Effector memory CD8-positive, alpha-beta T cell (primary cell): ENCODE data around the gene GSTT2.

Source experiments
- ATAC-seq: fragments of 150-1000 bp; cut with Tn5 transposase; replicated peaks from 2 replicates; pipeline ENCODE4 v1.10.0; 2021; ENCODE audit warnings: mild to moderate bottlenecking, moderate library complexity
- DNase-seq, 3 experiments: peaks; one replicate each; pipeline ENCODE4 v3.0.0; 2021
- H3K27ac Mint-ChIP-seq, 2 donors: one replicate each; pipeline ENCODE4 v1.8.0; 2022; ENCODE audit warnings: mild to moderate bottlenecking in 2 of 2, mixed read lengths in 2 of 2, moderate library complexity in 2 of 2
- H3K27me3 Mint-ChIP-seq, 2 donors: one replicate each; pipeline ENCODE4 v1.8.0; 2022; ENCODE audit warnings: mixed read lengths in 2 of 2
- H3K36me3 Mint-ChIP-seq: one replicate; pipeline ENCODE4 v1.8.0; 2022; ENCODE audit warnings: mild to moderate bottlenecking, moderate library complexity, mixed read lengths; ENCODE audit not compliant: insufficient read depth
- H3K4me1 Mint-ChIP-seq, 2 donors: one replicate each; pipeline ENCODE4 v1.8.0; 2022; ENCODE audit warnings: low read depth in 2 of 2, mixed read lengths in 2 of 2
- H3K4me3 Mint-ChIP-seq, 2 donors: one replicate each; pipeline ENCODE4 v1.8.0; 2022; ENCODE audit warnings: mild to moderate bottlenecking in 2 of 2, mixed read lengths in 2 of 2, moderate library complexity in 2 of 2
- H3K9me3 Mint-ChIP-seq, 2 donors: one replicate each; pipeline ENCODE4 v1.8.0; 2022; ENCODE audit warnings: mixed read lengths in 2 of 2

Gene GSTT2

DNA sequence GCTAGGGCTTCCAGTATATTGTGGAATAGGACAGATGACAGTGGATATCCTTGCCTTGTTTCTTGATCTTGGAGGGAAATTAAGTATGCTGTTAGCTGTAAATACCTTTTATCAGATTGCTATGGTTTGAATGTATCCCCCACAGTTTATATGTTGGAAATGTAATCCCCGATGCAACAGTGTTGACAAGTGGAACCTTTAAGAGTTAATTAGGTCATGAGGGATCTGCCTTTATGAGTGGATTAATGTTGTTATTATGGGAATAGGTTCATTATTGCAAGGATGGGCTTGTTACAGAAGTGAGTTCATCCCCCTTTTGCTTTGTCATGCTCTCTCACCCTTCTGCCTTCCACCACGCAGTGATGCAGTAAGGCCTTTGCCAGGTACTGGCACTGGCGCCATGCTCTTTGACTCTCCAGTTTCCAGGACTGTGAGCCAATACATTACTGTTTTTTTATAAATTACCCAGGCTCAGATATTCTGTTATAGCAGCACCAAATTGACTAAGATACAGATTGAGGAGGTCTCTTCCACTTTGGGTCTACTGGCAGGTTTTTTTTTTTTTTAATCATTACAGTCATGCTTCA is 47.5 kb downstream of the GSTT2 start:
- Mint-ChIP-seq H3K27ac (peak overlapping the region in 1 of 2 donors; percentile 27), H3K4me1 (peaks cover 10 to 55% of the 10 kb centered on the region in 2 donors), H3K4me3 (no peak overlapping the region)

DNA sequence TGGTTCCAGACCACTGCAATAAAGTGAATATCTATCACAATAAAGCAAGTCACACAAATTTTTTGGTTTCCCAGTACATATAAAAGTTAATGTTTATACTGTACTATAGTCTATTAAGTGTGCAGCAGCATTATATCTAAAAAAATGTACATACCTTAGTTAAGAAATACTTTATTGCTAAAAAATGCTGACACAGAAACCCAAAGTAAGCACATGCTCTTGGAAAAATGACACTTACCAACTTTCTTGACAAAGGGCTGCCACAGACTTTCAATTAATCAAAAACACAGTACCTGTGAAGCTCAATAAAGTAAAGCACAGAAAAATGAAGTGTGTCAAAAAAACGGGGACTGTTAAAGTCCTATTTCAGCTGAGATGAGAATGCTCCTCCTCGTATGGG is 48.1 kb downstream of the GSTT2 start:
- Mint-ChIP-seq H3K4me1 (peaks cover 9 to 53% of the 10 kb centered on the region in 2 donors), H3K4me3 (no peak overlapping the region), H3K36me3 (peaks cover 12% of the 10 kb centered on the region), H3K27ac (peak overlapping the region in 1 of 2 donors; percentile 27), H3K9me3 (no peaks in the 10 kb centered on the region), H3K27me3 (no peaks in the 10 kb centered on the region)
- DNase-seq (no peak), ATAC-seq (no peak)

More for the DNA sequence above, 47.5 kb downstream of the GSTT2 start:
- peaks cover 12% of the 10 kb centered on the region for H3K36me3 Mint-ChIP-seq
- DNase-seq (no peak), ATAC-seq (no peak)
- H3K27me3 Mint-ChIP-seq = no peaks in the 10 kb centered on the region
- H3K9me3 Mint-ChIP-seq = no peaks in the 10 kb centered on the region

DNA sequence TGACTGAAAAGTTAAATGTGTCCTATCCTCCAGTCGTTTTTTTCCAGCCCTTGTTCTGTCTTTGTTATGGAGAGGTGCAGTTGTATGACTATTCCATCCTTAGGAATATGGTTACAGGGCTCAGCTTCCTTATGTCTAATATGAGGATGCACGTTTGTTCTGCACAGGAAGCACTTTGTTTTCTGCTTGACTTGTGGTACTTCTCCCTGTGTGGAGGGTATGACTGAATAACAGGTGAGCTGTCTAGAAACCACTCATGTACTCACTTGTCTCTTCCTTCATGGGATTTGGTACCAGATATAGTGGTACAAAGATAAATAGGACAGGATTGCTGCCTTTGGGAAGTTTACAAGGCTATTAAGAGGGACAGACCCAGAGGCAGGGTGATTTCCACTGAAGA is 48.6 kb downstream of the GSTT2 start:
- no peak for DNase-seq
- no peak for ATAC-seq
- Mint-ChIP-seq H3K4me1 (peaks cover 6 to 51% of the 10 kb centered on the region in 2 donors), H3K27ac (no peak overlapping the region), H3K27me3 (no peaks in the 10 kb centered on the region), H3K4me3 (no peak overlapping the region), H3K9me3 (no peaks in the 10 kb centered on the region), H3K36me3 (peaks cover 14% of the 10 kb centered on the region)

DNA sequence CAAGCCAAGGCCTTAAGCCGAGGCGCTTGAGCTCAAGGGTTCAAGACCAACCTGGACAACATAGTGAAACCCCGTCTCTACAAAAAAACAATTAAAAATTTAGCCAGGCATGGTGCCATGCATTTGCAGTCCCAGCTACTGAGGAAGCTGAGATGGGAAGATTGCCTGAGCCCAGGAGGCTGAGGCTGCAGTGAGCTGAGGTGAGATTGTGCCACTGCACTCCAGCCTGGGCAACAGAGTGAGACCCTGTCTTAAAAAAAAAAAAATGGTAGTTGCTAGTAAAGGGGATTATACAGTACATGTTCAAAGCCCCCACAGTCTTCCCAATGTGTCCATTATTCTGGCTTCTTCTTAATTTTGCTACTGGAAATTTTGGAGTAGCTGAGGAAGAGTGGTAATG is 49.4 kb downstream of the GSTT2 start:
- DNase-seq = no peak
- ATAC-seq = no peak
- H3K4me3 Mint-ChIP-seq = no peak overlapping the region

DNA sequence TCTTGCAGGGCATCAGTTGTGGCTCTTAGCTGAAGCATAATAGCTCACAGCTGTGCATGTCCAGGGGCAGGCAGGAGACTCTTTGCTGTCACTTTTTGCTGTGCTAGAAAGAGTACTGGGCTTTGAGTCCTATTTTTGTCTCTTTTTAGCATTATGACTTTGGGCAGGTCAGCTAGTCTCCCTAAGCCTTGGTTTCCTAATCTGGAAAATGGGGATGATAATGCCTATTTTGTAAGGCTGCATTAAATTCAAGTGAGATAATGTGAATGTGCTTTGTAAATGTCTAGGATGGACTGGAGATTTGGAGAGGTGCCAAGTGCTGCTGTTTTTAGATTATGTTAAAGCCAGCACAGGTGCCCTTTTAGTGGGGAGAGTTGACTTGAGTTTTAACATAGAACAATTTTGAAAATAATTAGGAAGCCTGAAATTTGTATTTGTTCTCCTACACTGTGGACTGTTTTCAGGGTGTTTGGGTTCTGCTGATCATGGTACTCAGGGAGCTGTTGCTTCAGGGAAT is 50.3 kb downstream of the GSTT2 start:
- H3K36me3 Mint-ChIP-seq = peaks cover 15% of the 10 kb centered on the region
- H3K27ac Mint-ChIP-seq = peak overlapping the region; percentile 9 to 12
- H3K9me3 Mint-ChIP-seq = no peaks in the 10 kb centered on the region
- no peak for DNase-seq
- H3K27me3 Mint-ChIP-seq = no peaks in the 10 kb centered on the region
- ATAC-seq = no peak
- H3K4me1 Mint-ChIP-seq = peaks cover 13 to 49% of the 10 kb centered on the region in 2 donors
- H3K4me3 Mint-ChIP-seq = no peak overlapping the region

More for the DNA sequence above, 49.4 kb downstream of the GSTT2 start:
- peaks cover 15% of the 10 kb centered on the region for H3K36me3 Mint-ChIP-seq
- no peaks in the 10 kb centered on the region for H3K9me3 Mint-ChIP-seq
- no peak overlapping the region for H3K27ac Mint-ChIP-seq
- H3K4me1 Mint-ChIP-seq = peaks cover 12 to 53% of the 10 kb centered on the region in 2 donors
- no peaks in the 10 kb centered on the region for H3K27me3 Mint-ChIP-seq
